ENCODE measurements around the gene SLC51B.

DNA sequence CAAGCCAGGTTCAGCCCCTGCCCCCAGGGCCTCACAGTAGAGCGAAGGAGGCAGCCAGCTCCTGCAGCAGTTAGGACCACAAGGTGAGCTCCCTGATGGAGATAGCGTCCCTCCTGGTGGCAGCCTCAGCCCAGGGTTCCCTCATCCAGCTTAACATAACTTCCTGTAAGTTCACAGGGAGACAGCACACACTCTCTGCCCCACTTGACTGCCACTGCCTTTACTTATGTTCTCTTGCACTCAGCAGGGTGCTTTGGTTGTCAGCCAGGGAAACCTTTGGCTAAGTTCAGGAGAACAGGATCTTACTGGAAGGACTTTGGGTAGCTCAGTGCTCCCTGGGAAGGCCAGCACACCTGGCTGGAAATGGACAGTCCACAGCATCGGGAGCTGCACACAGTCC lies 42.2 kb downstream of the SLC51B start:
- TF ChIP-seq, protein P1, sequence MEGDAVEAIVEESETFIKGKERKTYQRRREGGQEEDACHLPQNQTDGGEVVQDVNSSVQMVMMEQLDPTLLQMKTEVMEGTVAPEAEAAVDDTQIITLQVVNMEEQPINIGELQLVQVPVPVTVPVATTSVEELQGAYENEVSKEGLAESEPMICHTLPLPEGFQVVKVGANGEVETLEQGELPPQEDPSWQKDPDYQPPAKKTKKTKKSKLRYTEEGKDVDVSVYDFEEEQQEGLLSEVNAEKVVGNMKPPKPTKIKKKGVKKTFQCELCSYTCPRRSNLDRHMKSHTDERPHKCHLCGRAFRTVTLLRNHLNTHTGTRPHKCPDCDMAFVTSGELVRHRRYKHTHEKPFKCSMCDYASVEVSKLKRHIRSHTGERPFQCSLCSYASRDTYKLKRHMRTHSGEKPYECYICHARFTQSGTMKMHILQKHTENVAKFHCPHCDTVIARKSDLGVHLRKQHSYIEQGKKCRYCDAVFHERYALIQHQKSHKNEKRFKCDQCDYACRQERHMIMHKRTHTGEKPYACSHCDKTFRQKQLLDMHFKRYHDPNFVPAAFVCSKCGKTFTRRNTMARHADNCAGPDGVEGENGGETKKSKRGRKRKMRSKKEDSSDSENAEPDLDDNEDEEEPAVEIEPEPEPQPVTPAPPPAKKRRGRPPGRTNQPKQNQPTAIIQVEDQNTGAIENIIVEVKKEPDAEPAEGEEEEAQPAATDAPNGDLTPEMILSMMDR (IDR thresholded peaks at IDR 0.05 in 2 of 3, conservative IDR thresholded peaks at IDR 0.05 in 1 of 3; ENCODE audit: control insufficient read depth in 2 of 3, extremely low read depth in 1 of 3, insufficient read depth in 1 of 3, low read depth in 3 of 3, low read length in 3 of 3) = no peak
- no peak for TF ChIP-seq SIN3A (IDR thresholded peaks at IDR 0.05; ENCODE audit: low read depth, low read length)
- TF ChIP-seq POLR2A (IDR thresholded peaks at IDR 0.05; ENCODE audit: low read depth, low read length) = no peak
- no peak for TF ChIP-seq POLR2AphosphoS2 (IDR thresholded peaks at IDR 0.05; ENCODE audit: low read depth, low read length)
- TF ChIP-seq EGR1 (IDR thresholded peaks at IDR 0.05; ENCODE audit: borderline replicate concordance in 1 of 2, low read depth in 2 of 2, low read length in 2 of 2) = no peak
- TF ChIP-seq, protein P2, sequence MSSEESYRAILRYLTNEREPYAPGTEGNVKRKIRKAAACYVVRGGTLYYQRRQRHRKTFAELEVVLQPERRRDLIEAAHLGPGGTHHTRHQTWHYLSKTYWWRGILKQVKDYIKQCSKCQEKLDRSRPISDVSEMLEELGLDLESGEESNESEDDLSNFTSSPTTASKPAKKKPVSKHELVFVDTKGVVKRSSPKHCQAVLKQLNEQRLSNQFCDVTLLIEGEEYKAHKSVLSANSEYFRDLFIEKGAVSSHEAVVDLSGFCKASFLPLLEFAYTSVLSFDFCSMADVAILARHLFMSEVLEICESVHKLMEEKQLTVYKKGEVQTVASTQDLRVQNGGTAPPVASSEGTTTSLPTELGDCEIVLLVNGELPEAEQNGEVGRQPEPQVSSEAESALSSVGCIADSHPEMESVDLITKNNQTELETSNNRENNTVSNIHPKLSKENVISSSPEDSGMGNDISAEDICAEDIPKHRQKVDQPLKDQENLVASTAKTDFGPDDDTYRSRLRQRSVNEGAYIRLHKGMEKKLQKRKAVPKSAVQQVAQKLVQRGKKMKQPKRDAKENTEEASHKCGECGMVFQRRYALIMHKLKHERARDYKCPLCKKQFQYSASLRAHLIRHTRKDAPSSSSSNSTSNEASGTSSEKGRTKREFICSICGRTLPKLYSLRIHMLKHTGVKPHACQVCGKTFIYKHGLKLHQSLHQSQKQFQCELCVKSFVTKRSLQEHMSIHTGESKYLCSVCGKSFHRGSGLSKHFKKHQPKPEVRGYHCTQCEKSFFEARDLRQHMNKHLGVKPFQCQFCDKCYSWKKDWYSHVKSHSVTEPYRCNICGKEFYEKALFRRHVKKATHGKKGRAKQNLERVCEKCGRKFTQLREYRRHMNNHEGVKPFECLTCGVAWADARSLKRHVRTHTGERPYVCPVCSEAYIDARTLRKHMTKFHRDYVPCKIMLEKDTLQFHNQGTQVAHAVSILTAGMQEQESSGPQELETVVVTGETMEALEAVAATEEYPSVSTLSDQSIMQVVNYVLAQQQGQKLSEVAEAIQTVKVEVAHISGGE (CRISPR knock-in tag; IDR thresholded peaks at IDR 0.05) = no peak
